ENCODE measurements around the gene CAMTA1. TPM values are rescaled to one million over a fixed set of nuclear protein-coding genes. Genes with fewer than 3 reads are reported as not detected.

The CAMTA1 gene
- total RNA-seq, 1 donor from 2014 or later: 62.9 TPM

DNA sequence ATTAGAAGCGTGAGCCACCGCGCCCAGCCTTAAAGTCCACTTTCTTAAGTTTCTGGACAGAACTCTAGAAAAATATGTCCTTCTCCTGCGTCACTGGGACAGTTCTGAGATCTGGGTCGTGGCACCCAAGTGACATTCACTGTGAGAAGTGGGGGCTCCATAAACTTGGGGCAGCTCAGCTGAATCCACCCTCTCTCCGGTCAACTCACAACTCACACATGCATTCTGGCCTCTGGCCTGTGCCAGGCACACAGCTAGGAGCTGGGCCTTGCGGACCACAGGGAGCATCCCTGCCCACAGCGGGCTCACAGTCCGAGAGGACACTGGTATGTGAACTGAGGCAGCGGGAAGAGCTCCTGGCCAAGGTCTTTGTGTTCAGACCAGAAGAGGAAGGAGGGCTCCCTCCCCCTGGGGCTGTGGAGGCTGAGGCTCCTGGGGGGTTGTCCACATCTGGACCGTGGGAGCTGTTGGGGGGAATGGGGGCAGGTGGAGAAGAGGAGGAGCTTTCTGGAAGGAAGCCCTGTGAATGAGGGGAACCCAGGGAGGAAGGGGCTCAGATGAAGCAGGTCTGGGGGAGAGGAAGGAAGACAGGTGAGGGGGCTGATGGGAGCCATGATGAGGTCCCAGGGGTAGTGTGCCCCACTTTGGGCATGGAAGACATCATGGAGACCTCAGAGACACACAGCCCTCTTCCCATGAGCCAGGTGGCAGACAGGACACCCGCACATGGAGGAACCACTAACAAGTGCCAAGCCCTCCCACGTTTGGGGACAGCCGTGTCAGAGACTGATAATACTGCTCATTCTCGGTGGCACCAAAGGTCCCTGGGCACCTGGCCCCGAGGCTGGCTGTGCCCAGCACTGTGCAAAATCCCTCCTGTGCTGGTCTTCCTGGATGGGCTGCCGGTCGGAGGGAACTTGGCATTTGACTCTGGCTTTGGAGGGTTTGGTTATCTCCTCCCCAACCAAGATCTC lies 794.9 kb downstream of the CAMTA1 start:
- no peaks in the 10 kb centered on the region for H3K27me3 ChIP-seq
- H3K36me3 ChIP-seq: no peaks in the 10 kb centered on the region
- no peak for TF ChIP-seq POLR2A (IDR thresholded peaks at IDR 0.05)
- TF ChIP-seq POLR2AphosphoS5 (IDR thresholded peaks at IDR 0.05; ENCODE audit: insufficient read depth in 1 of 2, low read depth in 1 of 2): no peak
- TF ChIP-seq, protein P1, sequence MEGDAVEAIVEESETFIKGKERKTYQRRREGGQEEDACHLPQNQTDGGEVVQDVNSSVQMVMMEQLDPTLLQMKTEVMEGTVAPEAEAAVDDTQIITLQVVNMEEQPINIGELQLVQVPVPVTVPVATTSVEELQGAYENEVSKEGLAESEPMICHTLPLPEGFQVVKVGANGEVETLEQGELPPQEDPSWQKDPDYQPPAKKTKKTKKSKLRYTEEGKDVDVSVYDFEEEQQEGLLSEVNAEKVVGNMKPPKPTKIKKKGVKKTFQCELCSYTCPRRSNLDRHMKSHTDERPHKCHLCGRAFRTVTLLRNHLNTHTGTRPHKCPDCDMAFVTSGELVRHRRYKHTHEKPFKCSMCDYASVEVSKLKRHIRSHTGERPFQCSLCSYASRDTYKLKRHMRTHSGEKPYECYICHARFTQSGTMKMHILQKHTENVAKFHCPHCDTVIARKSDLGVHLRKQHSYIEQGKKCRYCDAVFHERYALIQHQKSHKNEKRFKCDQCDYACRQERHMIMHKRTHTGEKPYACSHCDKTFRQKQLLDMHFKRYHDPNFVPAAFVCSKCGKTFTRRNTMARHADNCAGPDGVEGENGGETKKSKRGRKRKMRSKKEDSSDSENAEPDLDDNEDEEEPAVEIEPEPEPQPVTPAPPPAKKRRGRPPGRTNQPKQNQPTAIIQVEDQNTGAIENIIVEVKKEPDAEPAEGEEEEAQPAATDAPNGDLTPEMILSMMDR (IDR thresholded peaks at IDR 0.05): no peak
- no peak overlapping the region for H3K27ac ChIP-seq
- H3K9me3 ChIP-seq: no peaks in the 10 kb centered on the region
- no peak overlapping the region for H3K4me3 ChIP-seq
- intact Hi-C loops (cut with DNase I): no loop called here
- DNase-seq (ENCODE audit: extremely low spot score in 2 of 2): no peak
- no peaks in the 10 kb centered on the region for H3K4me1 ChIP-seq

DNA sequence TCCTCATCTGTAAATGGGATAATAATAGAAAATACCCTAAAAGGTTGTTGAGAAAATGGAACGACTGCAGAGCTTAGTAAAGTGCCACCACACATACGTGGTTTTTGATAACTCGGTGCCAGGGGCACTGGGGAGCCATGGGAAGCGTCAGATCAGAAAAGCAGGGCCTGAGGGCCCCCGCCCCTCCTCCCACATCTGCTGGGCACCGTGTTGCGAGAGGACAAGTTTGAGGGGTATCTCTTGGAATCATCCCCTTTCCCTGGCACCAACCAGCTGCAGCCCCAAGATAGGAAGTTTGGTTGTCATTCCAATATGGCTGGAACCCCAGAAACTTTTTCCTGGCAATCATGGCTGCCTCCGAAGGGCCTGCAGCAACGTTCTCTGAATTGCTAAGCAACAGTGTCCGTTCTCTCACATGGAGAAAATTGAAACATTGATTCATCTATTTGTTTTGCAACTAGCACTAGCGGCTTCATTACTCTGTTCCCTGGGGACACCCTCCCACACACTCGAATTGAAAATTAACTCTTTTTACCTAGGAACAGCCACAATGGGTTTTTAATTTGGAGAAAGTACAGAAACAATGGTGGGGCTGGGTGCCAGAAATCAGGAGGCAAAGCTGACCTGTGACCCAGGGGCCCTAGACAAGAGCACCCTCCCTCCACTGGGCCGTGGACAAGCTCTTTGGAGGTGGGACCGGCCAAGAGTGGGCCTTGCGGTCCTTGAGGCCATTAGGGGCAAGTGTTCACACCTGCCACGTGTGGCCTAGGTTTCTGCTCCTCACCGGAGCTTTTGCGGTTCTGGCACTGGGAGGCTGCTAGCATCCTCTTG lies 795.9 kb downstream of the CAMTA1 start:
- Histone ChIP-seq H3K9me3 (no peaks in the 10 kb centered on the region), H3K36me3 (no peaks in the 10 kb centered on the region), H3K27me3 (no peaks in the 10 kb centered on the region), H3K4me3 (no peak overlapping the region), H3K27ac (no peak overlapping the region), H3K4me1 (no peaks in the 10 kb centered on the region)
- intact Hi-C loops (cut with DNase I): no loop called here
- no peak for DNase-seq (ENCODE audit: extremely low spot score in 2 of 2)
- TF ChIP-seq, protein P1 (IDR thresholded peaks at IDR 0.05): no peak
- TF ChIP-seq POLR2AphosphoS5 (IDR thresholded peaks at IDR 0.05; ENCODE audit: insufficient read depth in 1 of 2, low read depth in 1 of 2) (no peak), POLR2A (IDR thresholded peaks at IDR 0.05) (no peak)

DNA sequence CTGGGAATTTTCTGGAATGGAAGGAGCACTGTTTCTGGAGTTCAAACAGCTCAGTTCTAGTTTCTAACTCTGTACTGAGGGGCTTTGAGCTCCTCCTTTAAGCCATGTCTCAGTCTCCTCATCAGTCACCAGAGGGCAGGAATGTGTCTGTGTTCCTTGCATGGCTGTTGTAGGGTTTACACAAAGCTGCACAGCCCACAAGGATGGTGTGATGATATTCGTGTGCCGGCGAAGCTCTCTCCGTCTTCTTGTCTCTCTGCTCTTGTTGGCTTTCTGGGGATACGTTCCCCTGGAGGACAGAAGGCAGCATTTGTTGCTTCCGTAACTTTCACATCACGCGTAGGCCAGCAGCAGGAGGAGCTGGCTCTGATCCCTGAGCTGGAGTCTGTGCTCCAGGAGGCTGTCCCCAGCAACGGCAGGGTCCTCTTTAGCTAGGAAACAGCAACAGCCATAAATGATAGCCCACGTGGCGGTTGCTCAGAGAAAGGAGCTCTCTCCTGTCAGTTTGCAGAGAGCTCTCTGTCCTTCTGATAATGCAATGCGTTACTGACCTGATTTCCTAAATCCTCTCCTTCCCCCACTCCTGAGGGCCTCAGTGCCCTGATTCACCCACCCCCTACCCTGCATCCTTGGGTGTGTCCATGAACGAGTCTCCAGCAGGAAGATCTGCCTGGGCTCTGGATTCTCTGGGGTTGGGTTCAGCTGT lies 796.7 kb downstream of the CAMTA1 start:
- Histone ChIP-seq H3K4me3 (no peak overlapping the region), H3K9me3 (no peaks in the 10 kb centered on the region), H3K27me3 (no peaks in the 10 kb centered on the region), H3K4me1 (no peaks in the 10 kb centered on the region), H3K27ac (no peak overlapping the region), H3K36me3 (no peaks in the 10 kb centered on the region)
- intact Hi-C loops (cut with DNase I): no loop called here
- DNase-seq (ENCODE audit: extremely low spot score in 2 of 2): no peak
- TF ChIP-seq, protein P1 (IDR thresholded peaks at IDR 0.05): no peak
- TF ChIP-seq POLR2A (IDR thresholded peaks at IDR 0.05) (no peak), POLR2AphosphoS5 (IDR thresholded peaks at IDR 0.05; ENCODE audit: insufficient read depth in 1 of 2, low read depth in 1 of 2) (no peak)

DNA sequence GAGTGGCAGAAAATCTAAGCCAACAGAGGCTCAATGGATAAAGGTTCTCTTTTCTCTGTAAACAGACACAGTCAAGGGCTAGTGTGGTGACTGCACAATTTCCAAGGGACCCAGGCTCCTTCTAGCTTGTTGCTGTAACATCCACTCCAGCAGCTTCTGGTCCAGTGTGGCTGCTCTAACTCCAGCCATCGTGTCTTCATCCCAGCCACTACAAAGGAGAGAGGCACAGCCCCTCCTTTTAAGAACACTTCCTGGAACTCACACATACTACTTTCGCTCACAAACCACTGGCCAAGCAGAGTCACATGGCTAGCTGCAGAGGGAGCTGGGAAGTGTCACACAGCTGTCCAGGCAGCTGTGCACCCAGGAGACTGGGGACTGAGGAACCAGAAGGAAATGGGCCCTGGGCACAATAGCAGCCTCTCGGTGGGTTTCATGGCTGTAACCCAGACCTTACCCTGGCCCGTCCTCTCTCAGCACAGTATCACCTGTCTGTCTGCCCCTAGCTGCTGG lies 797.3 kb downstream of the CAMTA1 start:
- no peak overlapping the region for H3K27ac ChIP-seq
- DNase-seq (ENCODE audit: extremely low spot score in 2 of 2): no peak
- TF ChIP-seq POLR2A (IDR thresholded peaks at IDR 0.05) (no peak), POLR2AphosphoS5 (IDR thresholded peaks at IDR 0.05; ENCODE audit: insufficient read depth in 1 of 2, low read depth in 1 of 2) (no peak)
- TF ChIP-seq, protein P1 (IDR thresholded peaks at IDR 0.05): no peak
- no peaks in the 10 kb centered on the region for H3K27me3 ChIP-seq
- no peak overlapping the region for H3K4me3 ChIP-seq
- intact Hi-C loops (cut with DNase I): no loop called here
- no peaks in the 10 kb centered on the region for H3K36me3 ChIP-seq
- no peaks in the 10 kb centered on the region for H3K9me3 ChIP-seq
- no peaks in the 10 kb centered on the region for H3K4me1 ChIP-seq
